ENCODE results near the gene NCAPH2. TPM values are rescaled to one million over a fixed set of nuclear protein-coding genes. Genes with fewer than 3 reads are reported as not detected.

Gene NCAPH2
- total and polyA plus RNA-seq, 2 of the 8 experiments (the other 6 are each of a cell fraction or from before 2014, with no cell fraction given) = 62.2 to 81.6 TPM

GRCh38 chr22:50548921-50549790 is 41.1 kb downstream of the NCAPH2 start (continued):
- no peak for TF ChIP-seq CHD7 (IDR thresholded peaks at IDR 0.05; ENCODE audit: insufficient replicate concordance, low read length)
- no peak for TF ChIP-seq TAF1 (IDR thresholded peaks at IDR 0.05; ENCODE audit: low read depth, low read length)
- no peak for TF ChIP-seq SIX5 (IDR thresholded peaks at IDR 0.05; ENCODE audit: low read depth, low read length)

Measured in H1 (cell line).